Measurements from ENCODE around the gene PREX1.

The PREX1 gene

GRCh38 chr20:48791666-48792071, 36.1 kb downstream of the PREX1 start:
- no peak overlapping the region for H3K27ac ChIP-seq (replicated peaks; ENCODE audit: low read length)
- H3K18ac ChIP-seq (ENCODE audit: low read length), result no peak overlapping the region
- no peak overlapping the region for H3K4ac ChIP-seq (ENCODE audit: low read length)
- peaks cover 2% of the 10 kb centered on the region for H3K79me1 ChIP-seq (ENCODE audit: low read depth, low read length)
- no peaks in the 10 kb centered on the region for H3K9me3 ChIP-seq (replicated peaks in 1 of 2; ENCODE audit: control insufficient read depth in 2 of 2, insufficient read depth in 1 of 2, low read depth in 1 of 2, low read length in 2 of 2)
- DNase-seq (ENCODE audit: low spot score), result no peak
- H3K9ac ChIP-seq (ENCODE audit: low read depth, low read length, poor library complexity), result no peak overlapping the region
- WGBS, 2 donors (ENCODE audit: extremely low coverage in 2 of 2, insufficient read length in 2 of 2, insufficient replicate concordance in 1 of 2), result no CpG with 5 or more reads among the region's 6 CpGs
- peaks cover 28 to 57% of the 10 kb centered on the region in 2 donors for H3K4me1 ChIP-seq (ENCODE audit: control insufficient read depth in 2 of 2, insufficient read depth in 1 of 2, low read depth in 1 of 2, low read length in 2 of 2)
- no peak overlapping the region for H4K8ac ChIP-seq (ENCODE audit: low read depth, low read length)
- H2BK120ac ChIP-seq (ENCODE audit: low read depth, low read length), result no peak overlapping the region
- no peak overlapping the region for H3K14ac ChIP-seq (ENCODE audit: low read length)
- H2AK5ac ChIP-seq (ENCODE audit: low read depth, low read length), result peak overlapping the region; percentile 36
- no peak overlapping the region for H3K23ac ChIP-seq (ENCODE audit: low read depth, low read length, poor library complexity)
- no peak overlapping the region for H3K4me3 ChIP-seq (ENCODE audit: low read length in 2 of 2)
- H2BK12ac ChIP-seq (ENCODE audit: low read length), result no peak overlapping the region
- no peak overlapping the region for H2BK5ac ChIP-seq (ENCODE audit: low read length)
- H3K4me2 ChIP-seq (ENCODE audit: insufficient read depth, low read length, poor library complexity, severe bottlenecking), result no peak overlapping the region
- H2AFZ ChIP-seq (ENCODE audit: low read length), result no peak overlapping the region
- no peaks in the 10 kb centered on the region for H3K27me3 ChIP-seq (ENCODE audit: control insufficient read depth in 3 of 3, insufficient read depth in 3 of 3, low read depth in 1 of 3, low read length in 3 of 3)
- H4K91ac ChIP-seq (ENCODE audit: low read depth, low read length, poor library complexity), result no peak overlapping the region
- no peak overlapping the region for H2BK15ac ChIP-seq (ENCODE audit: low read length)
- H3K36me3 ChIP-seq (replicated peaks in 1 of 2; ENCODE audit: control insufficient read depth in 2 of 2, insufficient read depth in 2 of 2, low read length in 2 of 2), result peaks cover 0 to 9% of the 10 kb centered on the region in 2 donors

GRCh38 chr20:48791014-48791413, 36.8 kb downstream of the PREX1 start:
- Histone ChIP-seq H3K27me3 (ENCODE audit: control insufficient read depth in 3 of 3, insufficient read depth in 3 of 3, low read depth in 1 of 3, low read length in 3 of 3) (no peaks in the 10 kb centered on the region), H2AK5ac (ENCODE audit: low read depth, low read length) (peak overlapping the region; percentile 36), H3K79me1 (ENCODE audit: low read depth, low read length) (peaks cover 2% of the 10 kb centered on the region), H4K8ac (ENCODE audit: low read depth, low read length) (no peak overlapping the region), H3K4me2 (ENCODE audit: insufficient read depth, low read length, poor library complexity, severe bottlenecking) (no peak overlapping the region), H2AFZ (ENCODE audit: low read length) (no peak overlapping the region), H2BK120ac (ENCODE audit: low read depth, low read length) (no peak overlapping the region), H2BK12ac (ENCODE audit: low read length) (no peak overlapping the region), H3K36me3 (replicated peaks in 1 of 2; ENCODE audit: control insufficient read depth in 2 of 2, insufficient read depth in 2 of 2, low read length in 2 of 2) (peaks cover 0 to 9% of the 10 kb centered on the region in 2 donors), H3K9me3 (replicated peaks in 1 of 2; ENCODE audit: control insufficient read depth in 2 of 2, insufficient read depth in 1 of 2, low read depth in 1 of 2, low read length in 2 of 2) (no peaks in the 10 kb centered on the region), H3K9ac (ENCODE audit: low read depth, low read length, poor library complexity) (no peak overlapping the region), H3K23ac (ENCODE audit: low read depth, low read length, poor library complexity) (no peak overlapping the region), H3K14ac (ENCODE audit: low read length) (no peak overlapping the region), H2BK5ac (ENCODE audit: low read length) (no peak overlapping the region), H3K4me3 (ENCODE audit: low read length in 2 of 2) (no peak overlapping the region), H3K27ac (replicated peaks; ENCODE audit: low read length) (no peak overlapping the region), H3K18ac (ENCODE audit: low read length) (peak overlapping the region; percentile 86), H2BK15ac (ENCODE audit: low read length) (no peak overlapping the region), H4K91ac (ENCODE audit: low read depth, low read length, poor library complexity) (no peak overlapping the region), H3K4me1 (ENCODE audit: control insufficient read depth in 2 of 2, insufficient read depth in 1 of 2, low read depth in 1 of 2, low read length in 2 of 2) (peaks cover 28 to 58% of the 10 kb centered on the region in 2 donors), H3K4ac (ENCODE audit: low read length) (no peak overlapping the region)
- no CpG with 5 or more reads among the region's 11 CpGs for WGBS, 2 donors (ENCODE audit: extremely low coverage in 2 of 2, insufficient read length in 2 of 2, insufficient replicate concordance in 1 of 2)
- DNase-seq (ENCODE audit: low spot score), result no peak

GRCh38 chr20:48790473-48791003, 37.3 kb downstream of the PREX1 start:
- no peak overlapping the region for H3K4ac ChIP-seq (ENCODE audit: low read length)
- no peak overlapping the region for H4K8ac ChIP-seq (ENCODE audit: low read depth, low read length)
- WGBS, 2 donors (ENCODE audit: extremely low coverage in 2 of 2, insufficient read length in 2 of 2, insufficient replicate concordance in 1 of 2), result no CpG with 5 or more reads among the region's 5 CpGs
- no peak overlapping the region for H3K4me3 ChIP-seq (ENCODE audit: low read length in 2 of 2)
- H3K9me3 ChIP-seq (replicated peaks in 1 of 2; ENCODE audit: control insufficient read depth in 2 of 2, insufficient read depth in 1 of 2, low read depth in 1 of 2, low read length in 2 of 2), result no peaks in the 10 kb centered on the region
- H3K27ac ChIP-seq (replicated peaks; ENCODE audit: low read length), result peak overlapping the region; percentile 4
- H3K14ac ChIP-seq (ENCODE audit: low read length), result no peak overlapping the region
- H2BK12ac ChIP-seq (ENCODE audit: low read length), result no peak overlapping the region
- peak overlapping the region; percentile 21 for H2AK5ac ChIP-seq (ENCODE audit: low read depth, low read length)
- H3K4me1 ChIP-seq (ENCODE audit: control insufficient read depth in 2 of 2, insufficient read depth in 1 of 2, low read depth in 1 of 2, low read length in 2 of 2), result peaks cover 28 to 58% of the 10 kb centered on the region in 2 donors
- no peaks in the 10 kb centered on the region for H3K27me3 ChIP-seq (ENCODE audit: control insufficient read depth in 3 of 3, insufficient read depth in 3 of 3, low read depth in 1 of 3, low read length in 3 of 3)
- no peak overlapping the region for H3K4me2 ChIP-seq (ENCODE audit: insufficient read depth, low read length, poor library complexity, severe bottlenecking)
- H2BK5ac ChIP-seq (ENCODE audit: low read length), result no peak overlapping the region
- no peak overlapping the region for H2AFZ ChIP-seq (ENCODE audit: low read length)
- peak overlapping the region; percentile 86 for H3K18ac ChIP-seq (ENCODE audit: low read length)
- no peak overlapping the region for H2BK15ac ChIP-seq (ENCODE audit: low read length)
- no peak overlapping the region for H3K9ac ChIP-seq (ENCODE audit: low read depth, low read length, poor library complexity)
- no peak overlapping the region for H3K23ac ChIP-seq (ENCODE audit: low read depth, low read length, poor library complexity)
- DNase-seq (ENCODE audit: low spot score), result no peak
- no peak overlapping the region for H2BK120ac ChIP-seq (ENCODE audit: low read depth, low read length)
- H4K91ac ChIP-seq (ENCODE audit: low read depth, low read length, poor library complexity), result no peak overlapping the region
- peaks cover 0 to 13% of the 10 kb centered on the region in 2 donors for H3K36me3 ChIP-seq (replicated peaks in 1 of 2; ENCODE audit: control insufficient read depth in 2 of 2, insufficient read depth in 2 of 2, low read length in 2 of 2)
- peaks cover 2% of the 10 kb centered on the region for H3K79me1 ChIP-seq (ENCODE audit: low read depth, low read length)

- Histone ChIP-seq H2BK15ac (ENCODE audit: low read length) (no peak overlapping the region), H3K27ac (replicated peaks; ENCODE audit: low read length) (peak overlapping the region; percentile 4), H3K14ac (ENCODE audit: low read length) (no peak overlapping the region), H2BK120ac (ENCODE audit: low read depth, low read length) (no peak overlapping the region), H3K4ac (ENCODE audit: low read length) (no peak overlapping the region), H3K79me1 (ENCODE audit: low read depth, low read length) (peaks cover 2% of the 10 kb centered on the region), H4K91ac (ENCODE audit: low read depth, low read length, poor library complexity) (no peak overlapping the region), H3K36me3 (replicated peaks in 1 of 2; ENCODE audit: control insufficient read depth in 2 of 2, insufficient read depth in 2 of 2, low read length in 2 of 2) (peaks cover 0 to 17% of the 10 kb centered on the region in 2 donors), H2AFZ (ENCODE audit: low read length) (no peak overlapping the region), H3K18ac (ENCODE audit: low read length) (no peak overlapping the region), H2BK5ac (ENCODE audit: low read length) (no peak overlapping the region), H3K9ac (ENCODE audit: low read depth, low read length, poor library complexity) (no peak overlapping the region), H3K9me3 (replicated peaks in 1 of 2; ENCODE audit: control insufficient read depth in 2 of 2, insufficient read depth in 1 of 2, low read depth in 1 of 2, low read length in 2 of 2) (no peaks in the 10 kb centered on the region), H4K8ac (ENCODE audit: low read depth, low read length) (no peak overlapping the region), H2BK12ac (ENCODE audit: low read length) (no peak overlapping the region), H3K4me2 (ENCODE audit: insufficient read depth, low read length, poor library complexity, severe bottlenecking) (no peak overlapping the region), H3K27me3 (ENCODE audit: control insufficient read depth in 3 of 3, insufficient read depth in 3 of 3, low read depth in 1 of 3, low read length in 3 of 3) (no peaks in the 10 kb centered on the region), H3K4me1 (ENCODE audit: control insufficient read depth in 2 of 2, insufficient read depth in 1 of 2, low read depth in 1 of 2, low read length in 2 of 2) (peaks cover 23 to 57% of the 10 kb centered on the region in 2 donors), H3K23ac (ENCODE audit: low read depth, low read length, poor library complexity) (no peak overlapping the region), H3K4me3 (ENCODE audit: low read length in 2 of 2) (no peak overlapping the region), H2AK5ac (ENCODE audit: low read depth, low read length) (no peak overlapping the region)
- WGBS, 2 donors (ENCODE audit: extremely low coverage in 2 of 2, insufficient read length in 2 of 2, insufficient replicate concordance in 1 of 2), result no CpG with 5 or more reads among the region's 9 CpGs
- DNase-seq (ENCODE audit: low spot score), result no peak
These were observed 37.9 kb downstream of the PREX1 start for GRCh38 chr20:48789781-48790472.
